Measurements from ENCODE around the gene CSF1. TPM values are rescaled to one million over a fixed set of nuclear protein-coding genes. Genes with fewer than 3 reads are reported as not detected.

The CSF1 gene
- total and polyA plus RNA-seq, 7 donors = 3.7 to 14.7 (median 10.6) TPM

- no peaks in the 10 kb centered on the region for H3K4me1 ChIP-seq
- ATAC-seq = no peak
- no peak for TF ChIP-seq CTCF (IDR thresholded peaks at IDR 0.05)
- H3K27ac ChIP-seq = no peak overlapping the region
- no peak for DNase-seq
- no peaks in the 10 kb centered on the region for H3K36me3 ChIP-seq (ENCODE audit: insufficient read depth in 1 of 2, low read depth in 1 of 2)
- intact Hi-C loops (cut with DNase I) = no loop called here
- no peak overlapping the region for H3K4me3 ChIP-seq
- WGBS, 3 donors = 88 to 94% (median 90%) methylated on average over 15 of the region's 15 CpGs
- H3K27me3 ChIP-seq (ENCODE audit: insufficient read depth in 3 of 3, low read length in 2 of 3) = no peaks in the 10 kb centered on the region
- H3K9me3 ChIP-seq = no peaks in the 10 kb centered on the region
Measured at GRCh38 chr1:109882288-109883245, 28.1 kb upstream of the CSF1 start.

GRCh38 chr1:109883248-109883955, 27.2 kb upstream of the CSF1 start:
- intact Hi-C loops (cut with DNase I) = no loop called here
- Histone ChIP-seq H3K27ac (peak overlapping the region; percentile 41), H3K27me3 (ENCODE audit: insufficient read depth in 3 of 3, low read length in 2 of 3) (no peaks in the 10 kb centered on the region), H3K4me1 (no peaks in the 10 kb centered on the region), H3K9me3 (no peaks in the 10 kb centered on the region), H3K36me3 (ENCODE audit: insufficient read depth in 1 of 2, low read depth in 1 of 2) (no peaks in the 10 kb centered on the region), H3K4me3 (no peak overlapping the region)
- TF ChIP-seq CTCF (IDR thresholded peaks at IDR 0.05) = no peak
- peak in 3 of 4 donors; percentile 33 to 73 (median 41) for ATAC-seq
- WGBS, 3 donors = 47 to 59% (median 47%) methylated on average over 9 of the region's 9 CpGs
- DNase-seq = peak; percentile 68 to 79

GRCh38 chr1:109884242-109884891, 26.3 kb upstream of the CSF1 start:
- H3K9me3 ChIP-seq = no peaks in the 10 kb centered on the region
- no peak overlapping the region for H3K27ac ChIP-seq
- no peaks in the 10 kb centered on the region for H3K4me1 ChIP-seq
- no peak for TF ChIP-seq CTCF (IDR thresholded peaks at IDR 0.05)
- no peak for DNase-seq
- H3K36me3 ChIP-seq (ENCODE audit: insufficient read depth in 1 of 2, low read depth in 1 of 2) = no peaks in the 10 kb centered on the region
- WGBS, 3 donors = 65 to 70% (median 69%) methylated on average over 8 of the region's 8 CpGs
- intact Hi-C loops (cut with DNase I) = no loop called here
- ATAC-seq = peak in 2 of 4 donors; percentile 35 to 55
- no peaks in the 10 kb centered on the region for H3K27me3 ChIP-seq (ENCODE audit: insufficient read depth in 3 of 3, low read length in 2 of 3)
- no peak overlapping the region for H3K4me3 ChIP-seq

- Histone ChIP-seq H3K4me3 (no peak overlapping the region), H3K36me3 (ENCODE audit: insufficient read depth in 1 of 2, low read depth in 1 of 2) (no peaks in the 10 kb centered on the region), H3K4me1 (no peaks in the 10 kb centered on the region), H3K27ac (no peak overlapping the region), H3K9me3 (no peaks in the 10 kb centered on the region), H3K27me3 (ENCODE audit: insufficient read depth in 3 of 3, low read length in 2 of 3) (no peaks in the 10 kb centered on the region)
- 31 to 63% (median 43%) methylated on average over 3 of the region's 3 CpGs for WGBS, 3 donors
- TF ChIP-seq CTCF (IDR thresholded peaks at IDR 0.05) = no peak
- ATAC-seq (peak in 1 of 4 donors; percentile 29), DNase-seq (no peak)
- intact Hi-C loops (cut with DNase I) = no loop called here
Measured at GRCh38 chr1:109885589-109885988, 25.1 kb upstream of the CSF1 start.
